HG03045 (cell line): ENCODE measurements around the gene ZRANB2.
A peak's percentile ranks its signal among the peaks of the same experiment; 100 is the strongest.

Experiments used
- ATAC-seq: cut with Tn5 transposase; IDR thresholded peaks from one replicate; pipeline ENCODE4 v1.9.1; 2021; ENCODE audit warnings: mild to moderate bottlenecking, moderate library complexity; ENCODE audit not compliant: unreplicated experiment

The ZRANB2 gene, protein sequence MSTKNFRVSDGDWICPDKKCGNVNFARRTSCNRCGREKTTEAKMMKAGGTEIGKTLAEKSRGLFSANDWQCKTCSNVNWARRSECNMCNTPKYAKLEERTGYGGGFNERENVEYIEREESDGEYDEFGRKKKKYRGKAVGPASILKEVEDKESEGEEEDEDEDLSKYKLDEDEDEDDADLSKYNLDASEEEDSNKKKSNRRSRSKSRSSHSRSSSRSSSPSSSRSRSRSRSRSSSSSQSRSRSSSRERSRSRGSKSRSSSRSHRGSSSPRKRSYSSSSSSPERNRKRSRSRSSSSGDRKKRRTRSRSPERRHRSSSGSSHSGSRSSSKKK

DNA sequence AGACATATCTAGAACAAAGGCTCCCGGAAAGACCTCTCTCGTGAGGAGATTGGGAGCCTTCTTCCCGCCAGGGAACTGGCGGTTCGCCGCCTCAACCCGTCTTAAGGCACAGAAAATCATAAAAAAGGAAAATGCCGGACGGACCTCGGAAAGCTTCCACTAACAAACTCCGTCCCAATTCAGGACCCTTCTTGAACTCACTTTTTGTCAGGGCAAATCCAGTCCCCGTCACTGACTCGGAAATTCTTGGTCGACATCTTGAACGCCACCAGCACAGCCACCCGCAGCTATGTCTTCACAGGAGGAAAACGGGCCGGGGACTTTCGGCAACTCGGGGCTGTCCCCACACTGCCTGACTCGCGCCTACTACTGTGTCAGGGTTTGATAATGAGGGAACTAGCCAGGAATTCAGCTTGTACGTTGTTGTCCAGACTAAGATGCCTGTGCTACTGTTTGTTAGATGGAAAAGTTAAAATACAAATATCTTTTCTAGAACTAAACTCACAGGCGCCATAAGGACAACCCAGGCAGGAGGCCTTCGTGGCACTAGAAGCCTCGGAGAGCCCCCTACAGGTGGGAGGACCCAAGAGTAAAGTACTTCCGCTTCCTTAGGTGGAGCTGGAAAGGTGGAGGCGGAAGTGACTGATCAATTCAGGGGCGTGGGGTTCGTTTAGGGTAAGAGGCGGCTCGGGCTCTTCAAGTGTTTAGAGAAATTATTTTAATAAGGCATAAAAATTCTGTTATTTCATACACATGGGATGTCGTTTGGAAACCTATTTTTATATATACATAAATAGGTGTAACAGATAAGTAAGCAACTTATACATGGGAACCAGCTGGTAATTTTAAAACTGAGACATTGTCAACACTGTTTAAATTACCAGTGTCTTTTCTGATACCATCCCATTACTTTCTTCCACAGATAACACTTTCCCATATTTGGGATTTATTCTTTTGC, at the start of gene ZRANB2:
TSS of gene ZRANB2 (minus strand) at position 297 of the 958 bp plus-strand sequence. CDS start at position 257, 40 bp downstream.
- ATAC-seq, result peak; percentile 100

DNA sequence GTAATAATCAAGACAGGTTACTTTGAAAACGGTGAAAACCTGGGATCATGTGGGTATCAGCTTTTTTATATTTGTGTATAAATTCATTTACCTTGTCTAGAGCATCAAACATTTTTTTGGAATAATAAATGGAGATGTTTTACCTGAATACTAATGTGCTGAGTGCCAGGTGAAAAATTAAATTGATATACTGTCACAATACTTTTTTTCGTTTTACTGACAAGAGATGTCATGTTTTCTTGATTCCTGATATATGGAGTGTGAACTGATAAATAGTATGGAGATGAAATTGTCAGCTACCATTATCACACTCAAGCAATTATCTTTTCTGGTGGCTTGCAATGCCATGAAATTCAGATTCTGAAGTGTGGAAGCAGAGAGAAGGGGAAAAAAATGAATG, 47.2 kb upstream of the ZRANB2 start:
- ATAC-seq, result no peak

DNA sequence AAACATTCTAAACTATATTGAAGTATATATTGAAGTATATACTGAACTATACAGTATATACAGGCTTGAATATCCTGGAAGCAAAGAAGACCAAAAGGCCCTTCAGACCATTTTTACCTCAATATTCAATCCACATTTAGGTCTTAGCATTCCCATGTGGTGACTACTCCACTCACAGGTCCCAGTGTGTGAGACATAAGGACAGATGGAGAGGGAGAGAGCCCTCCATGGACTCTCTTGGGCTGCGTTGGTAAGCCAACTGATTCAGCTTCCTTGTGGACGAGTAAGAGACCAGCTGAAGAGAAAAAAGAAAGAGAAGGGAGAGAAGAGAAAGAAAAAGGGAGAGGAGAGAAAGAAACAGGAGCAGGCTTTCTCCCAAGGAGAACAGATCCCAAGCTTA, 37.3 kb upstream of the ZRANB2 start:
- ATAC-seq, result no peak

DNA sequence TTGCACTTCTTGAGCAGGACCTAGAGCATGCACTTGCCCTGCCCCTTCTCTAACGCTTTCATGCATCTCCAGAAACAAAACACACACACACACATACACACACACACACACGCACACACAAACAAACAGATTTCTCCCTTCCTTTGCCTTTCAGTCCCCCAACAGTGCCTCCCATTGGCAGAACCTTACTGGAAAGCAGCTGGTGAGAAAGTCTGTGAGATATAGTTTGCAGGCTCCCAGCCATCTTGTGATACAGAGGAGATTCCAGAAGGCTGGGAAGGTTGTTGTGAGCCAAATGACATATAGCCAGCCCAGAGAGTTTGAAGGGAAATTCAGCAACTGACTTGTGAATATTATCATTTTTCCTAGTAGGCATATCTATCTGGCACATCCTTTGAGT, 35.9 kb upstream of the ZRANB2 start:
- no peak for ATAC-seq

DNA sequence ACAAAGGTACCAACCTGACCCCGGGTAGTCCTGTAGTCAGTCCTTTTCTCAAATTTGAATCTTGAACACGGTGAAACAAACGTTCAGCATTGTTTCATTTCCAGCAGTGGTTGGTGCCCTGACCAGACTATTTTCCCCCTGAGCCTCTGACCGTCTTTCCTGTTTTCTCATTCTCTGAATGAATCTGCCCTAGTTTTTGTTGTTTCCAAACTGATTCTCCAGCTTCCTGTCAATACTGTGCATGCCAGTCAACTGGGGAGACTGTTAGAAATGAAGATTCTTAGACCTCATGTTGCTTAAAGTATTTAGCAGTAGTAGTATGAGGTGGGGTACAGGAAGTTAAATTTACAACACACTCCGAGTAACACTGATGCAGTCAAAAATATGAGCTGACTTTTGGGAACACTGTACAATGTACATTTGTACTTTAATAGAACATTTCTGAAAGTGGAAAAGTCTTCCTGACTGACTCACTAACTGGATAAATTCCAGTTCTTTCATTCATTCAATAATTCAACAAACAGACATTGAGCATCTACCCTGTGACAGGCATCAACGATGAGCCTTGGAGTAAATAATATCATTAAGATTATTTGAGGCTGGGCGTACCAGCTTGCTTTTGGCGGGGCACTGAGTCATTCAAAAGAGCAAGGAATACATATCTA, 26.0 kb upstream of the ZRANB2 start:
- no peak for ATAC-seq

DNA sequence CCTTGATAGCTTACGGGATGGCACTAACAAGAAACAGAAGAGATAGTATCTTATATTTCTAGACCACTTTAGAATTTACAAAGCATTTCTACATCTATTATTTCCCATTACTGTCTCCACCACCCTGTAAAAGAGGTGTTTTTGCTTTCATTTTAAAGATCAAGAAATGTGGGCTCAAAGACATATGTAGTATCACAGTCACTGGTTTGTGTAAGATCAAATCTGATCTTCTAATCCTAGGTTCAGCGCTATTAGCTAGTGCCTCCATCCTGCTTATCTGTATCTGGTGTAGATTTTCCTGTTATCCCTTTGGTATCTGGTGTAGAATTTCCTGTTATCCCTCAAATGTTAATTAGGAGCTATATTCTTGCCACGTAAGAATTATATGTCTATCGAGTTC, 23.6 kb upstream of the ZRANB2 start:
- no peak for ATAC-seq

DNA sequence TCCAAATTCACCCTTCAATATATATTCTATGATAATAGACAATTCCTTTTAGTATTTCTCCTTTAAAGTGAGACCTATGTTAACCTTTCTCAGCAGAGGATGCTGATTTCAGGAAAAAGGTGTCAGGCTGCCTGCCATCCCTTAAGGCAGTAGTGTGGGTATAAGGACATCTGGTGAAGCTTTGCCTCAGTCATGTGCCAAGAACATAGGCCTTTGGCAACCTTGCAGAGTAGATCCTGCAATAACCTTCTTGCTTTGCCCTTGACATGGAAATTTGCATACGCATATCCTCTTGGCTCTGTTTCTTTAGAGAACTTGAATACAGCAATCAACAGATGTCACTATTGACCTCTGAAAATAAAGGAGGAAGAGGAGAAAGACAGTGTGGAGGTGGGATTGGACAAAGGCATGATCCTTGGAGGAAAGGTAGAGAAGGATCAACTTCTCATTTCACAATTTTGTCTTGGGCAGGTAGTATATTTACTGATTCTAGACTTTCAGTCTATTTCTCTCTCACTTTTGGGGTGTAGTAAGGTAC, 21.1 kb upstream of the ZRANB2 start:
- no peak for ATAC-seq

DNA sequence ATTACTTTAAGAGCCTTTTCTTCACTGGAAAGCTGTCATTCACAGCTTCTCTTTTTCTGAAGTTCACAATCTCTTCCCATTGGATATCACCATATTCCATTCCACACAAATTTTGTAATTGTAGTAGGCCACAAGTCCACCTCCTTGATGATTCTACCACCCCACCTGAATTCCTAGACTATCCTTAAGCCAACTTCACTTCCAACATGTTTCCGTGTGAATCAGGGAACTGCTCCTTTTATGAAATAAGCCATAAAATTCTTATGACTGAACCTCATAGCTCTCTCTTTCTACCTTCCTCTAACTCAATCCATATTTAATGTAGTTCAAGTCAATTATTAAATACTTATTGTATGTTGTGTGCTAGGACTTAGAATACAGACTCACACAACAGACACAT, 16.6 kb upstream of the ZRANB2 start:
- no peak for ATAC-seq

DNA sequence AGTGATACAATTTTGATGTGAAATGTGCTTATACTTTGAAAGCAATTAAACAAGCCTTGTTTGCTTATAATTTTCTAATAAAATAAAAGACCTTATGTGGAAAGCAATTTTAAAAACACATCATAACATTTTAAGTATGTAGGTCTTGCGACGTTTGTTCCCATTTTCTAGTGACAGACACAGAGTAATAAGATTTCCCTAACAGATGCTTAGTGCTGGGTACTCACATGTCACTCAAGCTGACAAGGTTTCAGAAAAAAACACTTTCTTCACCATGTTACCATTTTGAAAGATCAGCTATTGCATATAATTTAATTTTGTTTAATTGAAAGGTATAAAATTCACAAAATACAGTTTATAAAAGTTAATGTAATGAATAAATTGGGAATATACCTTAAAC, 14.1 kb upstream of the ZRANB2 start:
- no peak for ATAC-seq

DNA sequence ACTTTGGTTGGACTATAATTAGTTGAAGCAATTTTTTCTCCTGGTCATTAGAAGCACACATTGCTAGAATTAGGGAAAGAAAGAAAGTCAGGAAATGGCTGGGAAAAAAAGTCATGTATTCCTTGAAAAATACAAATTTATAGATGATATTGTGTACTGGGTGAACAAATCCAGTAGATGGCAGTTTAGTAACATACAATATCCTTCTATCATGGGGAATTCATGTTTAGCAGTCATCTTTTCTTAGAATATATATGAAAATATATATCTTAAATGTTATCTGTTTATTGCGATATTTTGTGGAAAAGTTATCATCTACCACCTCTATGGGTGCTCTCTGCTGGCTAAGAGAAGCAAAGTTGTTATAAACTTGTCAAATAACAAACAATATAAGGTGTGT, 13.1 kb upstream of the ZRANB2 start:
- ATAC-seq, result no peak

DNA sequence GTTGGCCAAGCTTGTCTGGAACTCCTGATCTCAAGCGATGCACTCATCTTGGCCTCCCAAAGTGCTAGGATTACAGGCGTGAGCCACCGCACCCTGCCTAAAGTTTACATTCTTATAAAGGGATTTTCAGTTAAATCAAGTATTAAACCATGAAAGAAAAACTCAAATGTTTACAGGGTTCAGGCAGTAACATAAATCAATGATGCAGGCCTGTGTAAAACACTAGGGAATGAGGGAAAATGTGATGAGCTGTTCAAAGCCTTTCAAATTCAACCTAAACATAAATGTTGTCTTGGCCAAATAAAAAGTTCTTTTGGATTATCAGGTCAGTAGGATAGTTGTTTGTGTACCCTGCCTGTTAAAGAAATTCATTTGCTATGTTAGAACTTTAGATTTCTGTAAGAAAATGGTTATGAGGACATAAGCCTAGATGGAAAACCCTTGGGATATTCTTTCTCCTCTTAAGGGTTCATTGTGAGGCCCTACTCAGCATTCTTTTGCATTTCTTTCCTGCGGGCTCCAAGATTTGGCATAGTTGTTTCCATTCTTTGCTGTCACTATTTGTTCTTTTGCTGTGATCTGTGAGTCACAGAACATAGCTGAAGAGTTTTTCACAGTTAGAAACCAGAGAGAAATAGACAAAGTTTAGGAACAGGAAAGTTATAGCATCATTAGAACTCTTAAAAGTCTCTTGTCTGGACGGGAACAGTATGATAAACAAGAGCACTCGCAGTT, 8.9 kb upstream of the ZRANB2 start:
- ATAC-seq, result no peak

DNA sequence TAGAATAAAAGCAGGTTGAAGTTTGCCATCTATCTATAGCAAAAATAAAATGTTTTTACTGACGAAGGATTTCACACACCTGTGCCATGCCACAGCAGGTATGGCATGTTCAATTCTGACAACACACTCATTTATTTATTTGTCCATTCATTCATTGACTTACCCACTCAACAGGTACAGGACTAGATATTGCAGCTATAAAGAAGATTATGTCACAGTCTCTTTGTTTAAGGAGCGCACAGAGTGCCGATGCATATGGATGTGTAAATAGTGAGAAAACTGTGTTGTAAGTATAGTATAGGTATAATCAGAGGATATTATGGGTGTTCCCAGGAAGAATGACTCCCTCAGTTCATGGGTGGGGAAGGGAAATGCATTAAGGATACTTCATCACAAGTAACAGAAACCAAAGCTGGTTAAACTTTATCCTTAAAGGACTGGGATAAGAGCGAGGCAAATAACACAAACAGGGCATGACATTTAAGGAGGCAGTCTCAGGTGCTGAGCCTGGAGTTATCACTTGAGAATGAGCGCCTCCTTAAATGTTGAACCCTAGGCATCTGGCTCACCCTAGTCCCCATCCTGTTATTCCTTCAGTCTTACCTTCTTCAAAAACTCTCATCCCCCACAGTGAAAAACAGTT, 7.9 kb upstream of the ZRANB2 start:
- no peak for ATAC-seq

DNA sequence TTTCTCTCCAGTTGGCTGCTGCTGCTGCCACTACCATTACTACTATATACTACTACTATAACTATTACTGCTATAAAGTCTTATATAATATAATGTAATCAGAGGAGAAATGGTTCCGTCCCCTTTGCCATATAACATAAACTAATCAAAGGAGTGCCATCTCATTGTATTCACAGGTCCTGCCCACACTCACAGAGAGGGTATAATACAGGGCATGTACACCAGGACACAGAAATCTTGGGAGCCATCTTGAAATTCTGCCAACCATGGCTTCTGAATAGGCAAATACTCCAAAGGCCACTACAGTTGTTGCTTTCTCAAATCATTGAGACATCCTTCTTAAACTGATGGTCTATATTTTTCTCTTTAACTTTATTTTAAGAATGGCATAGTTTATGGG, 6.9 kb upstream of the ZRANB2 start:
- ATAC-seq, result no peak

DNA sequence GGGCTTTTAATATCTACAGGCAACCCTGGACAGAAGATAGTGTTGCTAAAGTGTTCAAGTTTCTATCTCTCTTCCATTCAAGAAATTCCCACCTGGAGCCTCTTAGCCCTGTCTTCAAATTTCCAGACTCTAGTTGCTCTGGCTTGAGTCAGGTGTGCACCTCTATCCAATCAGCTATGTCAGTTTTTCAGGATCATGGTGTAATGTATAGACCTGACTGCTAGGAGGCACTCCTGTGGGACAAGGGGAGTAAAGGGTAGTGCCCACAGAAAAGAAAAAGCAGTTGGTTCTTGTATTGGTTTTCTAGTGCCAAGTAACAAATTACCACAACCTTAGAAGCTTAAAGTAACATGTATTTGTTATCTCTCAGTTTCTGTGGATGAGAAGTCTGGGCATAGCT, 6.2 kb upstream of the ZRANB2 start:
- ATAC-seq, result no peak

DNA sequence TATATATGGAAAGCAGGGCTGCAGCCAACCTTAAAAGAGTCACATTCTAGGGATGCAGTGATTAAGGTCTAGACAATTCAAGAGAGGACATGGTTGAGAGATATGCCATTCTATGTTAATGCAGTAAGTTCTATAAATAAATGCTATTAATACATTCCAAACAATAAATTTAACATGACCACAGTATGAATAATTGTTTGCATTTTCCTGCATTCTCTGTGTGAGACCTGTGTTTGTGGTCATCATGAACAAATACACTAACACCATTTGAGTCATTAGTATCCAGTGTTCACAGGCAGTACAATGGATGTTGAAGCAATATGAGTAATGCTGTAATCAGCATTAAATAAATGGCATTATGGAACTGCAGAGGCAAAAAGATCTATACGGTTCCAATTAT, 5.5 kb upstream of the ZRANB2 start:
- ATAC-seq, result no peak

DNA sequence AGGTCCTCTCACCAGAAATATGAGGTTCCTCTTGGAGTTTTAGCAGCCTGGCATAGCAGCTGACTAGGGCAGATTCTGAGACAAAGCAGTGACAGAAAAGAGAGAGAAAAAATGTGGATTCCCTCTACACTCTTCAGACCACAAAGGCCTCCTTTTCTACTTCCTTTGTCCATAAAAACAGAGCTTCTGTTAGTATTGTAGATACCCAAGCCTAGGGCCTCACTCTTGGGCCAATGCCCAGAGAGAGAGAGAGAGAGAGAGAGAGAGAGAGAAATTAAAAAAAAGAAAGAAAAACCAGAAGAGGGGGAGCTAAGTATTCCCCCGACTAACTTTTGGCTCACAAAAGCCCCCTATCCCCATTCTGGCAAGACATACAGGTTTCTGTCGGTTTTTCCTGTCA, 2.4 kb upstream of the ZRANB2 start:
- ATAC-seq, result no peak

DNA sequence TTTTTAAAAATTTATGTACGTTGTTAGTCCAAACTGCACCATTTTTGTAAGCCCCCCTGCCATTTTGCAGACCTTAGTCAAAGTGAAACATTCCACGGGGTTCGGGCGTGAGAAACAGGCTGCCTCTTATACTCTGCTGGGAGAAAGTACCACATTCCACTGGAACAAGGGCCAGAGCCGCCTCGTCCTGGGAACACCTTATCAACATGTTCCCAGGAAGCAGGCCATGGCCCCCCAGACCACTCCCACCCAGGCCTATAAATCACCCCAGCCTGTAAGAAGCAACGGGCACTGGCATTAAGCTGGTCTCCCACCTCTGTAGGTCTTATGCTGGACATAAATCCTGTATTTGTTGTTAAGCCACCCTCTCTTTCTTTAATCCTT, 854 bp upstream of the ZRANB2 start:
- ATAC-seq, result no peak

DNA sequence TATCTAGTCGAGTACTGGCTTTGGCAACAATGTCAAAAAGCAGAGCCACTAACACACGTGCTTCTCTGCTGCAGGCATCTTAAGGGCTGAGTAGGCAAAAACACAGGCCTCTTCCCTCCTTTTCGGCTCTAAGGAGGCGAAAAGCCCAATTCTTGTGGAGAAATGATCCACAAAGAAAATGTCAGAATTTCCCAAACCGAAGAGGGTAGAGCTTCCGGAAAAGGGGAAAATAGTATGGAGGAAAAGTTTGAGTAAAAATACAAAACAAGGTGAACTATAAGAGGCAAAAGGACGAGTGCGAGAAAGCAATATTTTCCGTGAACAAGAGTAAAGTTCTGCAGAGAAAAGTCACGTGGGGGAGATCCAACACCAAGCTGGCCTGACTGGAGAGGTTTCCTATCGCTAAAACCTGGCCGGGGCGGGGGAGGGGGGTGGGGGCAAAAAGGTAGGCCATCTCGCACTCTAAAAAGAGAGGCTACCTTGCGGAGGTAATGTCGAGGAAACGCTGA, 551 bp downstream of the ZRANB2 start:
- peak; percentile 9 for ATAC-seq

DNA sequence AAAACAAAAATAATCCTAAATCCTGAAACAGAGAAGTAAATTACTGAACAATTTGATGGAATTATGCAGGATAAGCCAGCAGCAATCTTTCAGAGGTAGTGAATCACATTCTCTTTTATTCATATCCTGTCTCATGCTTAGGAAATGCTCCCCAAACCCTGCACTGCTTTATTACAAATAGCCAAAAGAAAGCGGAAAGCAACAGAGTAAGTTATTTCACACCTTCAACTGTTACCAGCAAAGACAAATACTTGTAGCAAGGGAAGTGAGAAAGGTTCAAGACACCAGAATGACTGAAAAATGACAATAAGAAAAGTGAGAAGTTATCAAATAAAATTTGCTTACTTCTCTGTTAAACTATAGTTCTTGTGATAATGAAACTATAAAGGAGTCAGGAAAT, 6.2 kb downstream of the ZRANB2 start:
- no peak for ATAC-seq

DNA sequence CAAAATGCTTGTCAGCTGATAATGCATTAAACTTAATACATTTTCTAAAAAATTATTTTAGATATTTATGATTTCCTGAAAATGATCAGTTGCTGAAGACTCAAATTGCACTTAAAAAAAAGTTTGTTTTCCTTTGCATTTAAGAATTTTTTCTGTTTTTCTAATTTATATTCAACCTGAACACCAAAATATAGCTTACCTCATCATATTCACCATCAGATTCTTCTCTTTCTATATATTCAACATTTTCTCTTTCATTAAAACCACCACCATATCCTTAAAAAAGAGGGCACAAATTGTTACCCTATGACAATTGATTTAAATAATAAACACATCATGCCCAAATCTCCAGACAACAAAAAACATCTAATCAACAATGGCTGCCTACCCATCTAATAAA, 8.6 kb downstream of the ZRANB2 start:
- no peak for ATAC-seq
